ENCODE measurements around the gene UCK2.

Gene UCK2

GRCh38 chr1:165928075-165928731, 100.8 kb downstream of the UCK2 start:
- no peak overlapping the region for H3K4me3 ChIP-seq (ENCODE audit: low read depth in 1 of 2, low read length in 1 of 2)
- peaks cover 23% of the 10 kb centered on the region for H3K27me3 ChIP-seq
- H3K4me1 ChIP-seq (ENCODE audit: control insufficient read depth in 1 of 2, insufficient read depth in 1 of 2, low read depth in 1 of 2, low read length in 1 of 2) = no peaks in the 10 kb centered on the region
- no peaks in the 10 kb centered on the region for H3K9me3 ChIP-seq
- TF ChIP-seq CTCF (IDR thresholded peaks at IDR 0.05) = no peak
- no peak overlapping the region for H3K27ac ChIP-seq
- H3K36me3 ChIP-seq = no peaks in the 10 kb centered on the region

GRCh38 chr1:165930961-165931360, 103.5 kb downstream of the UCK2 start:
- Histone ChIP-seq H3K27ac (no peak overlapping the region), H3K36me3 (no peaks in the 10 kb centered on the region), H3K9me3 (no peaks in the 10 kb centered on the region), H3K4me1 (ENCODE audit: control insufficient read depth in 1 of 2, insufficient read depth in 1 of 2, low read depth in 1 of 2, low read length in 1 of 2) (no peaks in the 10 kb centered on the region), H3K27me3 (peaks cover 9% of the 10 kb centered on the region), H3K4me3 (ENCODE audit: low read depth in 1 of 2, low read length in 1 of 2) (no peak overlapping the region)
- TF ChIP-seq CTCF (IDR thresholded peaks at IDR 0.05) = no peak

GRCh38 chr1:165933446-165934170, 106.2 kb downstream of the UCK2 start:
- Histone ChIP-seq H3K4me3 (ENCODE audit: low read depth in 1 of 2, low read length in 1 of 2) (no peak overlapping the region), H3K27me3 (peaks cover 22% of the 10 kb centered on the region), H3K36me3 (no peaks in the 10 kb centered on the region), H3K9me3 (no peaks in the 10 kb centered on the region), H3K4me1 (ENCODE audit: control insufficient read depth in 1 of 2, insufficient read depth in 1 of 2, low read depth in 1 of 2, low read length in 1 of 2) (no peaks in the 10 kb centered on the region), H3K27ac (no peak overlapping the region)
- TF ChIP-seq CTCF (IDR thresholded peaks at IDR 0.05) = no peak

- no peak overlapping the region for H3K27ac ChIP-seq
- H3K9me3 ChIP-seq = no peaks in the 10 kb centered on the region
- TF ChIP-seq CTCF (IDR thresholded peaks at IDR 0.05) = no peak
- peaks cover 21% of the 10 kb centered on the region for H3K27me3 ChIP-seq
- H3K36me3 ChIP-seq = no peaks in the 10 kb centered on the region
- H3K4me1 ChIP-seq (ENCODE audit: control insufficient read depth in 1 of 2, insufficient read depth in 1 of 2, low read depth in 1 of 2, low read length in 1 of 2) = no peaks in the 10 kb centered on the region
- no peak overlapping the region for H3K4me3 ChIP-seq (ENCODE audit: low read depth in 1 of 2, low read length in 1 of 2)
Measured at GRCh38 chr1:165936542-165936941, 109.1 kb downstream of the UCK2 start.

- Histone ChIP-seq H3K27ac (no peak overlapping the region), H3K4me1 (ENCODE audit: control insufficient read depth in 1 of 2, insufficient read depth in 1 of 2, low read depth in 1 of 2, low read length in 1 of 2) (no peaks in the 10 kb centered on the region), H3K27me3 (peaks cover 33% of the 10 kb centered on the region), H3K9me3 (no peaks in the 10 kb centered on the region), H3K36me3 (no peaks in the 10 kb centered on the region), H3K4me3 (ENCODE audit: low read depth in 1 of 2, low read length in 1 of 2) (no peak overlapping the region)
- TF ChIP-seq CTCF (IDR thresholded peaks at IDR 0.05) = no peak
Measured at GRCh38 chr1:165937829-165938228, 110.4 kb downstream of the UCK2 start.

Measured in neutrophil (primary cell).